Measurements from ENCODE around the gene LAD1. TPM values are rescaled to one million over a fixed set of nuclear protein-coding genes. Genes with fewer than 3 reads are reported as not detected.

The LAD1 gene
- total and polyA plus RNA-seq, 2 of the 4 experiments (the other 2 are of a cell fraction), result under 0.01 to 0.07 TPM

DNA sequence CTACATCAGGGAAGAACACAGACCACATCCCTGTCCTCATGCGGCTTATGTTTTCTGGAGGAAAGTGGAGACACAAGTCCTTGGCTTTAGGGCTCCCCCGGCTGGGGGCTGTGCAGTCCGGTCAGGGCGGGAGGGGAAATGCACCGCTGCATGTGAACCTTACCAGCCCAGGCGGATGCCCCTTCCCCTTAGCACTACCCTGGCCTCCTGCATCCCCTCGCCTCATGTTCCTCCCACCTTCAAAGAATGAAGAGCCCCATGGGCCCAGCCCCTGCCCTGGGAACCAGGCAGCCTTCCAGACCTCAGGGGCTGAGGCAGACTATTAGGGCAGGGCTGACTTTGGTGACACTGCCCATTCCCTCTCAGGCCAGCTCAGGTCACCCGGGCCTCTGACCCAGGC lies 67.1 kb downstream of the LAD1 start:
- intact Hi-C loops (cut with micrococcal nuclease) (no loop called here), dilution Hi-C loops (cut with HindIII; ENCODE audit: low sequenced_read_pairs, unreplicated experiment) (no loop called here), in situ Hi-C loops (cut with MboI; ENCODE audit: low sequenced_read_pairs) (no loop called here)
- Histone ChIP-seq H2BK15ac (ENCODE audit: low read depth, low read length) (no peak overlapping the region), H2AFZ (replicated peaks; ENCODE audit: low read length, poor library complexity) (no peak overlapping the region), H4K5ac (ENCODE audit: low read depth, low read length) (no peak overlapping the region), H3K9me3 (ENCODE audit: control insufficient read depth, insufficient read depth, low read length) (peaks cover 2% of the 10 kb centered on the region; the same call in 1 of the 2 replicates), H3K4me1 (ENCODE audit: control insufficient read depth, insufficient read depth, low read length) (peaks cover 4% of the 10 kb centered on the region), H2AK9ac (replicated peaks; ENCODE audit: low read depth, low read length, poor library complexity) (no peak overlapping the region), H3K36me3 (ENCODE audit: control insufficient read depth, insufficient read depth, low read length) (no peaks in the 10 kb centered on the region), H4K20me1 (ENCODE audit: insufficient read depth, low read length) (no peaks in the 10 kb centered on the region), H2BK120ac (ENCODE audit: low read depth, low read length) (no peak overlapping the region), H3K9me1 (ENCODE audit: insufficient read depth, low read length) (no peaks in the 10 kb centered on the region), H3K4me2 (ENCODE audit: low read depth, low read length) (no peak overlapping the region), H3K9ac (ENCODE audit: low read depth, low read length) (no peak overlapping the region), H2BK5ac (ENCODE audit: low read depth, low read length, poor library complexity, severe bottlenecking) (no peak overlapping the region), H3K4ac (ENCODE audit: low read depth, low read length) (no peak overlapping the region), H3K79me1 (ENCODE audit: low read depth in 1 of 2, low read length in 2 of 2) (no peaks in the 10 kb centered on the region), H3K4me3 (ENCODE audit: insufficient read depth, low read depth, low read length) (no peak overlapping the region), H4K91ac (ENCODE audit: insufficient read depth, low read depth, low read length) (no peak overlapping the region), H2AK5ac (ENCODE audit: low read depth, low read length) (no peak overlapping the region), H3K18ac (ENCODE audit: low read depth, low read length) (no peak overlapping the region), H3K14ac (replicated peaks; ENCODE audit: low read depth, low read length) (no peak overlapping the region), H2BK20ac (ENCODE audit: low read depth, low read length) (no peak overlapping the region), H3K27ac (ENCODE audit: insufficient read depth, low read length) (no peak overlapping the region), H3K23ac (ENCODE audit: low read depth, low read length) (no peak overlapping the region), H4K8ac (ENCODE audit: low read depth in 2 of 2, low read length in 2 of 2) (no peak overlapping the region), H3K56ac (ENCODE audit: extremely low read depth, insufficient read depth, low read length) (no peak overlapping the region), H3K27me3 (ENCODE audit: control insufficient read depth, insufficient read depth, low read length) (peaks cover 62% of the 10 kb centered on the region)
- ATAC-seq (ENCODE audit: low read depth) (no peak), DNase-seq (no peak)
- POLR2A ChIA-PET (ENCODE audit: unreplicated experiment), result no interaction called here
- WGBS, 2 experiments (ENCODE audit: extremely low coverage in 2 of 2, insufficient read length in 1 of 2), result 20% methylated on average over 1 of the region's 8 CpGs; no CpG with 5 or more reads in 1 of the 2 experiments
- no TSS peak for BruUV-seq (replicated peaks)
- CTCF ChIA-PET, result no interaction called here
- TF ChIP-seq FOS (IDR thresholded peaks at IDR 0.05; ENCODE audit: low read depth, low read length) (no peak), CEBPB (IDR thresholded peaks at IDR 0.05; ENCODE audit: low read depth, low read length) (no peak), RCOR1 (IDR thresholded peaks at IDR 0.05; ENCODE audit: insufficient replicate concordance, low read length) (no peak), MAFK (IDR thresholded peaks at IDR 0.05; ENCODE audit: low read depth, low read length) (no peak), MXI1 (IDR thresholded peaks at IDR 0.05; ENCODE audit: borderline replicate concordance, low read depth, low read length) (no peak), NFE2L2 (IDR thresholded peaks at IDR 0.05; ENCODE audit: low read depth, low read length) (no peak), RAD21 (IDR thresholded peaks at IDR 0.05; ENCODE audit: low read length) (no peak), MAZ (IDR thresholded peaks at IDR 0.05; ENCODE audit: borderline replicate concordance, low read depth, low read length) (no peak), POLR2A (IDR thresholded peaks at IDR 0.05; ENCODE audit: low read depth, low read length) (no peak), BHLHE40 (IDR thresholded peaks at IDR 0.05; ENCODE audit: low read depth, low read length) (no peak), RFX5 (IDR thresholded peaks at IDR 0.05; ENCODE audit: low read depth, low read length) (no peak), SMC3 (IDR thresholded peaks at IDR 0.05; ENCODE audit: low read depth, low read length) (no peak)
- TF ChIP-seq, protein P1, sequence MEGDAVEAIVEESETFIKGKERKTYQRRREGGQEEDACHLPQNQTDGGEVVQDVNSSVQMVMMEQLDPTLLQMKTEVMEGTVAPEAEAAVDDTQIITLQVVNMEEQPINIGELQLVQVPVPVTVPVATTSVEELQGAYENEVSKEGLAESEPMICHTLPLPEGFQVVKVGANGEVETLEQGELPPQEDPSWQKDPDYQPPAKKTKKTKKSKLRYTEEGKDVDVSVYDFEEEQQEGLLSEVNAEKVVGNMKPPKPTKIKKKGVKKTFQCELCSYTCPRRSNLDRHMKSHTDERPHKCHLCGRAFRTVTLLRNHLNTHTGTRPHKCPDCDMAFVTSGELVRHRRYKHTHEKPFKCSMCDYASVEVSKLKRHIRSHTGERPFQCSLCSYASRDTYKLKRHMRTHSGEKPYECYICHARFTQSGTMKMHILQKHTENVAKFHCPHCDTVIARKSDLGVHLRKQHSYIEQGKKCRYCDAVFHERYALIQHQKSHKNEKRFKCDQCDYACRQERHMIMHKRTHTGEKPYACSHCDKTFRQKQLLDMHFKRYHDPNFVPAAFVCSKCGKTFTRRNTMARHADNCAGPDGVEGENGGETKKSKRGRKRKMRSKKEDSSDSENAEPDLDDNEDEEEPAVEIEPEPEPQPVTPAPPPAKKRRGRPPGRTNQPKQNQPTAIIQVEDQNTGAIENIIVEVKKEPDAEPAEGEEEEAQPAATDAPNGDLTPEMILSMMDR (conservative IDR thresholded peaks at IDR 0.05; ENCODE audit: low read depth, low read length), result no peak
- TF ChIP-seq, protein P2, sequence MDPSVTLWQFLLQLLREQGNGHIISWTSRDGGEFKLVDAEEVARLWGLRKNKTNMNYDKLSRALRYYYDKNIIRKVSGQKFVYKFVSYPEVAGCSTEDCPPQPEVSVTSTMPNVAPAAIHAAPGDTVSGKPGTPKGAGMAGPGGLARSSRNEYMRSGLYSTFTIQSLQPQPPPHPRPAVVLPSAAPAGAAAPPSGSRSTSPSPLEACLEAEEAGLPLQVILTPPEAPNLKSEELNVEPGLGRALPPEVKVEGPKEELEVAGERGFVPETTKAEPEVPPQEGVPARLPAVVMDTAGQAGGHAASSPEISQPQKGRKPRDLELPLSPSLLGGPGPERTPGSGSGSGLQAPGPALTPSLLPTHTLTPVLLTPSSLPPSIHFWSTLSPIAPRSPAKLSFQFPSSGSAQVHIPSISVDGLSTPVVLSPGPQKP (IDR thresholded peaks at IDR 0.05; ENCODE audit: borderline replicate concordance, low read depth, low read length), result no peak
- TF ChIP-seq, protein P3, sequence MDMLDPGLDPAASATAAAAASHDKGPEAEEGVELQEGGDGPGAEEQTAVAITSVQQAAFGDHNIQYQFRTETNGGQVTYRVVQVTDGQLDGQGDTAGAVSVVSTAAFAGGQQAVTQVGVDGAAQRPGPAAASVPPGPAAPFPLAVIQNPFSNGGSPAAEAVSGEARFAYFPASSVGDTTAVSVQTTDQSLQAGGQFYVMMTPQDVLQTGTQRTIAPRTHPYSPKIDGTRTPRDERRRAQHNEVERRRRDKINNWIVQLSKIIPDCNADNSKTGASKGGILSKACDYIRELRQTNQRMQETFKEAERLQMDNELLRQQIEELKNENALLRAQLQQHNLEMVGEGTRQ (IDR thresholded peaks at IDR 0.05; ENCODE audit: low read depth, low read length), result no peak
